OCI-LY3 (cell line): Measurements from ENCODE around the gene EEF2K.
A peak's percentile ranks its signal among the peaks of the same experiment; 100 is the strongest.

Experiments
- H2AFZ ChIP-seq: fragments of 200-600, 300-600 bp; shearing (Covaris generic); 2 replicates; pipeline ENCODE4 v1.6.0; 2014; ENCODE audit warnings: antibody characterized with exemption, low read depth, low read length
- H3K27ac ChIP-seq: fragments of 200-600, 300-600 bp; sonication (generic); 2 replicates; pipeline ENCODE4 v1.5.1; 2014; ENCODE audit warnings: mild to moderate bottlenecking, low read length, moderate library complexity, mixed read lengths
- H3K27me3 ChIP-seq: fragments of 200-600, 300-600 bp; sonication (generic); 2 replicates; pipeline ENCODE4 v1.6.1; 2014; ENCODE audit warnings: low read depth, low read length, mixed read lengths
- H3K36me3 ChIP-seq: fragments of 200-600, 300-600 bp; sonication (generic); replicated peaks from 2 replicates; pipeline ENCODE3; 2014; ENCODE audit warnings: low read depth, low read length, mixed read lengths
- H3K4me1 ChIP-seq: fragments of 300-600, 200-600 bp; sonication (generic); 2 replicates; pipeline ENCODE4 v1.6.1; 2014; ENCODE audit warnings: low read length, mixed read lengths
- H3K4me2 ChIP-seq: fragments of 200-600, 300-600 bp; sonication (generic); 2 replicates; pipeline ENCODE4 v1.6.1; 2014; ENCODE audit warnings: low read length, mixed read lengths
- H3K4me3 ChIP-seq: fragments of 300-600, 200-600 bp; sonication (generic); 2 replicates; pipeline ENCODE4 v1.5.1; 2014; ENCODE audit warnings: antibody characterized with exemption, mild to moderate bottlenecking, low read length, moderate library complexity
- H3K79me2 ChIP-seq: fragments of 300-600, 200-600 bp; shearing (Covaris generic); 2 replicates; pipeline ENCODE4 v1.6.1; 2014; ENCODE audit warnings: mild to moderate bottlenecking, low read length, mixed read lengths
- H3K9ac ChIP-seq: fragments of 300-600, 200-600 bp; shearing (Covaris generic); 2 replicates; pipeline ENCODE4 v1.6.0; 2014; ENCODE audit warnings: mild to moderate bottlenecking, low read length, moderate library complexity
- H3K9me3 ChIP-seq: fragments of 200-600, 300-600 bp; shearing (Covaris generic); 2 replicates; pipeline ENCODE4 v1.6.1; 2014; ENCODE audit warnings: low read length, mixed read lengths; ENCODE audit not compliant: insufficient read depth
- H4K20me1 ChIP-seq: fragments of 200-600, 300-600 bp; sonication (generic); 2 replicates; pipeline ENCODE4 v1.6.1; 2016; ENCODE audit warnings: low read length, mixed read lengths; ENCODE audit not compliant: insufficient read depth
- CTCF ChIP-seq: fragments of 200-600, 300-600 bp; sonication (generic); IDR thresholded peaks from 2 replicates; pipeline ENCODE4 v1.5.1; 2014; ENCODE audit warnings: antibody characterized with exemption, low read length, low read depth
- EZH2phosphoT487 ChIP-seq: fragments of 200-600 bp; shearing (Covaris generic); IDR thresholded peaks from 2 replicates; pipeline ENCODE4 v1.6.1; 2018; ENCODE audit warnings: antibody characterized with exemption, mixed run types, low read depth

Gene EEF2K

DNA sequence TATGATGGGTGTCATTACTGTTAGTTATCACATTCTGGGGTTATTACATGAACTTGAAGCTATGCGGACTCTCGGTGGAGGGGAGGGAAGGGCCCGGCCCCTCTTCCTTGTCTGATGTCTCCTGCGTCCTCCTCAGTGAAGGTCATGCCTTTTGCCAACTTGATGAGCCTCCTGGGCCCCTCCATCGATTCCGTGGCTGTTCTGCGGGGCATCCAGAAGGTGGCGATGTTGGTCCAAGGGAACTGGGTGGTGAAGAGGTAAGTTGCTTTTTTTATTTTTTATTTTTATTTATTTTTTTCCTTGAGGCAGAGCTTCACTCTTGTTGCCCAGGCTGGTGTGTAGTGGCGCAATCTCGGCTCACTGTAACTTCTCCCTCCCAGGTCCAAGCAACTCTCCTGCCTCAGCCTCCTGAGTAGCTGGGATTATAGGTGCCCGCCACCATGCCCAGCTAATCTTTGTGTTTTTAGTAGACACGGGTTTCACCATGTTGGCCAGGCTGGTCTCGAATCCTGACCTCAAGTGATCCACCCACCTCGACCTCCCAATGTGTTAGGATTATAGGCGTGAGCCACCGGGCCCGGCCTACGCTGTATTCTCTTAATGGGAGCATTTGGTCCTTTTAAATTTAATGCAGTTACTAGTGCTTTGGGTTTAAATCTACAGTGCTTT is 112.7 kb downstream of the EEF2K start:
- Histone ChIP-seq H3K27ac (no peak overlapping the region), H3K36me3 (peaks cover 44% of the 10 kb centered on the region), H3K27me3 (no peaks in the 10 kb centered on the region), H3K4me2 (no peak overlapping the region), H3K4me3 (no peak overlapping the region), H4K20me1 (peaks cover 6% of the 10 kb centered on the region; the same call in 1 of the 2 replicates), H3K79me2 (peaks cover 12% of the 10 kb centered on the region; the same call in 1 of the 2 replicates), H3K4me1 (no peaks in the 10 kb centered on the region), H2AFZ (no peak overlapping the region), H3K9me3 (no peaks in the 10 kb centered on the region), H3K9ac (no peak overlapping the region)
- no peak for TF ChIP-seq EZH2phosphoT487
- peak; percentile 52 for TF ChIP-seq CTCF

GRCh38 chr16:22320572-22321339 is 114.7 kb downstream of the EEF2K start:
- no peak overlapping the region for H3K4me3 ChIP-seq
- no peaks in the 10 kb centered on the region for H3K27me3 ChIP-seq
- no peaks in the 10 kb centered on the region for H3K9me3 ChIP-seq
- H4K20me1 ChIP-seq: peaks cover 6% of the 10 kb centered on the region; the same call in 1 of the 2 replicates
- no peak for TF ChIP-seq EZH2phosphoT487
- no peak for TF ChIP-seq CTCF
- no peak overlapping the region for H2AFZ ChIP-seq
- no peaks in the 10 kb centered on the region for H3K4me1 ChIP-seq
- H3K79me2 ChIP-seq: peaks cover 12% of the 10 kb centered on the region; the same call in 1 of the 2 replicates
- peaks cover 40% of the 10 kb centered on the region for H3K36me3 ChIP-seq
- H3K27ac ChIP-seq: no peak overlapping the region
- H3K9ac ChIP-seq: no peak overlapping the region
- H3K4me2 ChIP-seq: no peak overlapping the region

DNA sequence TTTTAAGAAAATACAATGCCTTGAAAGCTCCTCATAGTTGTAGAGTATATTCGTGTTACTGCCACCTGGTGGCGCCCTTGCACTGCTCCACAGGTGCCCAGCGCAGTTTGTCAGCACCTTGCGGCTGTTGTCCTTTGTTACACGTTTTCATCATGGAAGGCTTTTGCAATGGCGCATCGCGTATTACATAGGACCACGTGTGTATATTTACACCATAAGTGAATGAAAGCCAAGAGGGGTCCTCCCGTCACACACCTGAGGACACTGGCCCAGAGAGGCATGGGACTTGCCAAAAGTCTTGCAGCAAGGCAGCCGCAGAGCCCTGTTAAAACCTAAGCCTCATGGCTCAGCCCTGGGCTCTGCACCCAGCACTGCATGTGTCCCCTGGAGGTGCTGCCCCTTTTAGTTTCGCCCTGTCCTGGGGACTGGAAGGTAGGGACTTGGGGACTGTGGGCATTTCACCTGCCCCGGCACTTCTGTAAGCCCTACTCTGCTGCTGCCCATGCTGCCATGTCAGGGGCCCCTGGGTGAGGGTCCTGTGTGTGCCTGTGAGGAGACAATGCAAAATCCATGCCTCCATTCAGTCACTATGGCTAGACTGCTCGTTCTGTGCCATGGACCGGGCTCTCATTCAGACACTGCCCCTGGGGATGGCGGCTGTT is 115.4 kb downstream of the EEF2K start:
- H3K27ac ChIP-seq: no peak overlapping the region
- no peaks in the 10 kb centered on the region for H3K4me1 ChIP-seq
- no peak overlapping the region for H3K9ac ChIP-seq
- peaks cover 34% of the 10 kb centered on the region for H3K36me3 ChIP-seq
- no peak overlapping the region for H3K4me3 ChIP-seq
- H3K79me2 ChIP-seq: peaks cover 13% of the 10 kb centered on the region; the same call in 1 of the 2 replicates
- no peaks in the 10 kb centered on the region for H3K9me3 ChIP-seq
- TF ChIP-seq CTCF: peak; percentile 95
- no peak for TF ChIP-seq EZH2phosphoT487
- peaks cover 6% of the 10 kb centered on the region; the same call in 1 of the 2 replicates for H4K20me1 ChIP-seq
- H3K27me3 ChIP-seq: no peaks in the 10 kb centered on the region
- no peak overlapping the region for H3K4me2 ChIP-seq
- H2AFZ ChIP-seq: no peak overlapping the region

- TF ChIP-seq EZH2phosphoT487 (no peak), CTCF (no peak)
- Histone ChIP-seq H3K79me2 (peaks cover 15% of the 10 kb centered on the region; the same call in 1 of the 2 replicates), H2AFZ (no peak overlapping the region), H3K4me1 (no peaks in the 10 kb centered on the region), H3K9ac (no peak overlapping the region), H3K36me3 (peaks cover 36% of the 10 kb centered on the region), H3K4me3 (no peak overlapping the region), H3K9me3 (no peaks in the 10 kb centered on the region), H3K27me3 (no peaks in the 10 kb centered on the region), H3K27ac (no peak overlapping the region), H3K4me2 (no peak overlapping the region), H4K20me1 (peaks cover 6% of the 10 kb centered on the region; the same call in 1 of the 2 replicates)
Measured at GRCh38 chr16:22322021-22322471, 116.0 kb downstream of the EEF2K start.
